Left lobe of liver (tissue), 2 donors: ENCODE data around the gene AKT1S1. TPM values are rescaled to one million over a fixed set of nuclear protein-coding genes. Genes with fewer than 3 reads are reported as not detected.

Experiments
- ATAC-seq: fragments of 200-7000 bp; cut with Tn5 transposase; one replicate; pipeline ENCODE4 v1.9.1; 2020; ENCODE audit warnings: mild to moderate bottlenecking, moderate library complexity
- DNase-seq: peaks from one replicate; pipeline ENCODE4 v3.0.0-alpha.2; 2020; ENCODE audit warnings: low spot score
- total RNA-seq: library from RNA; stranded (reverse); gene quantifications from one replicate; pipeline ENCODE4 v1.2.1, GENCODE V29; 2021
- donor health status: DM: no; HTN: no; CAD: no; lungs with moderate emphysema.
- donor health status: DM: no; HTN: yes; CAD: no.

AKT1S1 gene
- total RNA-seq, 1 donor from 2014 or later: 27.6 TPM

DNA sequence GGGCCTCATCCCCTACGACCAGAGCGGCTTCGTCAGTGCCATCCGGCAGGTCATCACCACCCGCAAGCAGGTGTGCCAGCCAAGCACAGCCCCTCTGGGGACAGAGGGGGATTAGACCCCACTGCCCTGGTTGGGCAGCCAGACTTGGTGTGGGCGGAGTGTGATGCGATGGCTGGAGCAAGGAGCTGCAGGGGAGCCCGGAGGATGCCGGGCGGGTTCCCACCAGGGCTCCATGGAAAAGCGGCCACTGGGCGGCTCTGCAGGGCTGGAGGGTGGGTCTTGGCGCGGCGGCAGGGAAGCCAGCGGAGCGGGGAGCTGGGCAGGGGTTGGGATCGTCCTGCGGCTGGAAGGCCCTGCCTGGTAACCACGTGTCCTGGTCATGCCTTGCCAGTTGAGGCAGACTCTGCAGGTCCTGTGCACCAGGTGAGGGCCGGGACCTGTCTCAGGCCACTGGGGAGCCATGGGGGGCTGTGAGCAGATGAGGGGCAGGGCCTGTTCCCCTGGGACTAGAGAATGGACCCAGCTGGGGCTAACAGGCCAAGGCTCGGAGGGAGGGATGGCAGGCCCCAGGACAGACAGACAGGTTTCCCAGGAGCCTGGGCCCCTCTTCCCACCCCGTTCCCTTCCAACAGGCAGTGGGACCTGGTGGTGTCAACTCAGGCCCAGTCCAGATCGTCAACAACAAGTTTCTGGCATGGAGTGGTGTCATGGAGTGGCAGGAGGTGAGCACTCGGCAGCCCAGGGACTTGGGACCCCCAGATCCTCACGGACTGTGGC, 19.9 kb downstream of the AKT1S1 start:
- no peak for ATAC-seq
- DNase-seq: peak; percentile 47

DNA sequence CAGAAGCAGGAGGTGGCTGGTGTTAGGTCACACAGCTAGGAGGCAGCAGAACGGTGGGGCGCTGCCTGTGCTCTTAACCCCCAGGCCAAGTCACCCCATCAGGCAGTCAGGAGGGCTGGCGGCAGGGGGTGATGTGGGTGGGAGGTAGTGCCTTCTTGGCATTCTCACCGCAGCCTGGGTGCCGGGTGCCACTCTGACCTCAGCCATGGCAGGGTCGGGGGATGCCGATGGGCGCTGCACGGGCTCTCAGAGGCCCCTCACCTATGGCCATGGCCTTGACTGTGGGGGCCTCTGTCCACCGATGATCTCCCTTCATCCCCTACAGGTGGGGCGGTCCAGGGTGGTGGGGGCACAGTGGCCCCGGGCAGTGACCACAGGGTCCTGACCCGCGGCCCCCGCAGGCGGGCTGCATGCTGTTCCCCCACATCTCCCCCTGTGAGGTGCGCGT, 20.6 kb downstream of the AKT1S1 start:
- ATAC-seq: no peak
- DNase-seq: peak; percentile 46

DNA sequence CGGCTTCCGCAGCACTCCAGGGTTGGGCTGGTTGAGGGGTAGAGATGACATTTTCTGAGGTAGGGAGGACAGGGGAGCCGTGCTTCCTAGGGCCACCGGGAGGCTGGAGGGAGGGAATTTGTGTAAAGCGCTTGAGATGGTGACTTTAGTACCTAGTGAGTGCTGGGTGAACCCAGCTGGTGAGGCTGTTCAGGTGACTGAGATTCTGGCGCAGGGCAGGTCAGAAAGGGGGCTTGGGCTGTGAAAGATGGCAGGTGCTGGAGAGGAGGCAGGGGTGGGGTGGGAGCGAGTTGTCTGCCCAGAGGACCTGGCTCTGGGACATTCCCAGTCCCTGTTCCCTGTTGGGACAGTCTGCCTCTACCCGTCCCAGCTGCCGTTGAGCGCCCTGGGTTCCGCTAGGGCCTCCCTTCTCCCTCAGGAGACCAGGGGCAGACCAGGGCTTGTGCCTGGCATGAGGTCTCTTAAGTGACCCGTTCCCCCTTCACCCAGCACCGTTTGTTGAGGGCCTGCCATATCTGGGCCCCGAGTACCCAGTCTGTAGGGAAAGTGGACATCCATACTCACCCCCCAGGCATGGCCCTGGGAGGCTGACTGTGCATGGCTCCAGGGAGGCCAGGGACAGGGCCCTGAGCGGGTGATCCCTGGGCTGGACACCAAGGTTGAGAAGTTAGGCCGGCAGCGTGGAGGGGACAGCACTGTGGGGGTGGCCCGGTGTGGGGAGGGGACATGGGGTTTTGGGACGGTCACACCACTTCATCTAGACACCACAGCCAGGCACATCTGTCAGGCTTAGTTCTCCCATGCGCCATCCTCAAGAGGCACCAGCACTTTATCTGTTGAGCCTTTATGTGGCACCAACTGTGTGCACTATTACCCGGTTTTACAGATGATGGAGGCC, 21.2 kb downstream of the AKT1S1 start:
- DNase-seq (peak; percentile 44), ATAC-seq (no peak)

DNA sequence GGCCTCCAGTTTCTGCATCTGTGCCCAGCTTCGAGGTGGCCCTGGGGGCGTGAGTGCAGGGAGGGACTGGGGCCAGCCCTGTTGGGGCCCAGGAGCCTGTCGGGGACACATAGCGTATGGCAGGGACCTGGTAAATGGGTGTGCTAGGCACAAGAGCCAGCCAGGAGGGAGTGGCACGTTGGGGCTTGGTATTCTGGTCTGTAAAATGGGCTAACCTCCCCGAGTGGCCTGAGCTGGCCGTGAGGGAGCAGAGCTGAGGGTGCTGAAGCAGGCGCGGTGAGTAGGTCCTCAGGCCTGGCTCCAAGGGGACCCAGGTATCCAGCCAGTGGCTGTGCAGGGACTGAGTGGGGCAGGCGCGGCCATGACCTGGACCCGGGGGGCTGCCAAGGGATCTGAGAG, 21.9 kb downstream of the AKT1S1 start:
- no peak for DNase-seq
- ATAC-seq: no peak

DNA sequence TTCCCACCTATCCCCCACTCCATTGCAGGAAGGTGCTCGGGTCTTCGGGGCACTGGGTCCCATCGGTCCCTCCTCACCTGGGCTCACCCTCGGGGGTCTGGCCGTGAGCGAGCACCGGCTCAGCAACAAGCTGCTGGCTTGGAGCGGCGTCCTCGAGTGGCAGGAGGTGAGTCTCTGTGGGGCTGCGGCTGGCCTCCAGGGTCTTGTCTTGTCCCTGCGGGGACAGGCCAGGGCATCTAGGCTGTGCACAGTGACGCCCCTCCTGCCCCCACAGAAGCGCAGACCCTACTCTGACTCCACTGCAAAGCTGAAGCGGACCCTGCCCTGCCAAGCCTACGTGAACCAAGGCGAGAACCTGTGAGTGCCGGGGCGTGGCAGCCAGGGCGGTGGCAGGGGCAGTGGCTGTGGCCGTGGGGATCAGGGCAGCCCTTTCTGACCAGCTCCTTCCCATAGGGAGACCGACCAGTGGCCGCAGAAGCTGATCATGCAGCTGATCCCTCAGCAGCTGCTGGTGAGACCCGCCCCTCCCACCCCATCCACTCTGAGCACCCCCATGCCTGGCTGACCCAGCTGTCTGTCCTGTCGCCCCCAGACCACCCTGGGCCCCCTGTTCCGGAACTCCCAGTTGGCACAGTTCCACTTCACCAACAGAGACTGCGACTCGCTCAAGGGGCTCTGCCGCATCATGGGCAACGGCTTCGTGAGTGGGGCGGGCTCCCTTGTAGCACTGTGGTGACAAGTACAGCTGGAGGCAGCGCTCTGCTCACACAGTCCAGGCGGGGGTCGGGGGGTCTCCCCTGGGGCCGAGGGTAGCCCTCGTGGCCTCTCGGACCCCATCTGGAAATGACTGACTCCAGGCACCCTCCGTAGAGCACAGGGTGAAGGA, 22.5 kb downstream of the AKT1S1 start:
- peak; percentile 53 for DNase-seq
- no peak for ATAC-seq

DNA sequence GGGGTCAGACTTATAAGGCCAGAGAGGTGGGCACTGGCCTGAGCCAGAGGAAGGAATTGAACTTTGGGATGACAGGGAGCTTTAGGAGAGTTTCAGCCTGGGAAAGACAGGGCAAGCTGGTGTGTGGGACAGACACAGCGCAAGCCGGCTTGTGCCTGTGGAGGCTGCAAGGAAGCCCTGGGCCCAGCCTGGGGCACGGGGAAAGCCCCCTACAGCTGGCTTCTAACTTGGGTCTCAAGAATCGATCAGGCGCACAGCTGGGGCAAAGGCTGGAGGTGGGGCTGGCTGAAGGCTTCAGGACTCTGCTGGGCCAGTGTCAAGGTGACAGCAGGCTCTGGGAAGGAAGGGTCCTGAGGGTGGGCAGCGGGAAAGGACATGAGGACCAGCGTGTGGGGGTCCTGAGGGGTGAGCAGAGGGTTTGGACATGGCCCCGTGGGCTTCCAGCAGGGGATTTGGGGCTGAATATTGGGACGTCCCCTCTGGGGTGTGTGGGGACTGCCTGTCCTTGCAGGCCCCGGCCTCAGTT, 23.2 kb downstream of the AKT1S1 start:
- ATAC-seq: no peak
- no peak for DNase-seq

DNA sequence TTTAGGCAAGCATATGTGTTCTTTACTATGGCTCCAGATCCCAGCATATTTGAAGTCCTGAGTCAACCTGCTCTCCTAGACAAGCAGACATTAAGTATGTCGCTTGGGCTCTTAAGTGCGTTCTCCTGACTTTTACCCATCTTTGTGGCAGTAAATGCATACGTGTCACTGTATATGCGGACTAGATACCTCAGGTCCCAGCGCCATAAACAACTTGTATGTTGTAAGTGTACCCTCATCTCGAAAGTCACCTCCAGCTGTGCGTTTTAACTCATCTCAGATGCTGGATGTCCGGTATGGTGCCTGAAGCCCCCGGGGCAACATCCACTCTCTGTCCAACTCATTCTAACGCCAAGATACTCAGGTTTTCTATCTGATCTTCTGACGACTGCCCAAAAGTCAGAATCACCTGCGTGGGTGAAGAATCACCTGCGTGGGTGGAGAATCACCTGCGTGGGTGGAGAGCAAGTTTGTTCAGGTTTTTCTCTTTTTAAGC, 24.5 kb downstream of the AKT1S1 start:
- ATAC-seq (no peak), DNase-seq (no peak)

DNA sequence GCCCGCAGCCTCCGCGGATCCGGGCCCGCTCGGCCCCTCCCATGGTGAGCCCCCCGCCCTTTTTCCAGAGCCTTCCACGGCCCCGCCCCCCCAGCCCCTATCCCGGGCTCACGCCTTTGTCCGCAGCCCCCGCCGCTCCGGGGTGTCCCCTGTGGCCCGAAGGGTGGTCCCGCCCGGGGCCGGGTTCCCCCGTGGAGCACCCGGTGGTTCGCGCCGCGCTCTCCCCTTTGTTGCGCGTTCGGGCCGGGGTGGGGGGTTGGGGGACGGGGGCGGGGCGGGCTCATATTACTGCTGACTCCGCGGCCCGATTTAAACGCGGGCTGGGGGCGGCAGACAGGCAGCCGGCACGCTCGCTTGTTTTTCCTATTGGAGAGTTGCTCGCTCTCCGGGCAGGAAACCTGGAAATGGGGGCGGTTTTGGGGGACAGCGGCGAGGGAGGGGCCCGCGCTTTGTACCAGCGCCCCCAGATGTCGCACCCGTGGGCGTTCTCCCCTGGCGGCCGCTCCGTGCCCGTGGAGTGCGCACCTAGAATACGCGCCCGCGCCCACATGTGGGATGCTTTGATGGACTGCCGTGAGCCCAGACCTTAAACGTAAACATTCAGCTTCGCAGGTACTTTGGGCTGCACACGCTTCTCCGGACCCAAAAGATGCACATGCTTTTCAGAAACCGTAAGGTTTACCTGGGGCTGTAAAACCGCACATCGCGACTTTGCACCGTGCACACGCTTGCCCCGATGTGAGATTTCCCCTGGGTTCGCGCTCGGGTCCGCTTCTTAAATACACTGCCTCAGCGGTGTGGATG, 25.5 kb downstream of the AKT1S1 start:
- peak; percentile 3 for ATAC-seq
- no peak for DNase-seq

DNA sequence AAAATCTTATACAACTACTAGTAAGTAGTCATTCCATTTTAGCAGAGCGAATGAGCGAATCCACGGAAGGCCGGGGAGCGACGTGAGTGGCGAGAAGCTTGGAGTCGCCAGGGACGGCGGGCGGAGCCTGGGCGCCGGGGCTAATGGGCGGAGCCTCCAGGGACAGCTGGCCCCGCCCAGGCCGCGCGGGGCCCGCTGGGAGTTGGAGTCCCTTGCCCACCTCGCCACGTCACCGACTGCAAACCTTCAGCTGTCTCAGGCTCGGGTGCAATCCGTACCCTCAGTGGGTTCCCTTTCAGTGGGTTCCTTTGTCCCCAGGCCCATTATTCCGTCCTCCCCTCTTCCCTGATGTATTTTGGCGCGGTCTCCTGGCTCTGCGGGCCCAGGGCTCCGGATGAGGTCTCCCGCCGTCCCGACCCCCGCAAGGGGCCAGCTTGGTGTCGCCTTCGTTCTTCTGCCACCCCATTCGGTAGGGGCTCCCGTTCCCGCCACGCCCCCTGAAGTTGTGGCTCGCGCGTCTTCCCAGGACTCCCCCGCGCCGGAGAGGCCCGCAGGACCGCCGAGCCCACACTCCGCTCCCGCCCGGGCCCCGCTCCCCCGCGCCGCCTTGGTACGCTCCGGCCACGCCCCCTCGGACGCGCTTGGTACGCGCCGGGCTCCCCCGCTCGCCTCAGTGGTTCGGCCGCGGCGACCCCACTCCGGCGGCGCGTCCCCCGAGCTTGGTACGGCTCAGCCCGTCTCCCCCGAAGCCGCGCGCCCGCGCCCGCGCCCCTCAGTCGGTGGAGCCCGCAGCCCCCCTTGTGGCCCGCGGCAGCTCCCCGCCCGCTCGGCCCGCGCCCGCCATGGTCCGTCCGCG, 26.4 kb downstream of the AKT1S1 start, which contains the start of gene PTOV1:
PTOV1 (plus strand) TSS at position 673 of the 856 bp plus-strand sequence.
- peak; percentile 93 for ATAC-seq
- peak; percentile 93 for DNase-seq

DNA sequence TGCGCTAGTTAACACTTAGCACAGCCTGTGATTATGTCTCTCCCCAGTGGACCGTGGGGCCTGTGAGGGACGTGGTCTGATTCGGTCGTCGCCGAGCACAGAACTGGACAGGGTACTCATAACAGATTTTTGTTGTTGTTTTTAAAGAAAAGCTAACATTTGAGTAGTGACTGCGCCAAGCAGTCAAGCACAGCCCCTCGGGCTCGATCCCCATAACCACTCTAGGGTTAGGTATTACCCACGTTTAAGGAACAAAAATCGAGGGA, 27.0 kb downstream of the AKT1S1 start:
- DNase-seq (no peak), ATAC-seq (no peak)

DNA sequence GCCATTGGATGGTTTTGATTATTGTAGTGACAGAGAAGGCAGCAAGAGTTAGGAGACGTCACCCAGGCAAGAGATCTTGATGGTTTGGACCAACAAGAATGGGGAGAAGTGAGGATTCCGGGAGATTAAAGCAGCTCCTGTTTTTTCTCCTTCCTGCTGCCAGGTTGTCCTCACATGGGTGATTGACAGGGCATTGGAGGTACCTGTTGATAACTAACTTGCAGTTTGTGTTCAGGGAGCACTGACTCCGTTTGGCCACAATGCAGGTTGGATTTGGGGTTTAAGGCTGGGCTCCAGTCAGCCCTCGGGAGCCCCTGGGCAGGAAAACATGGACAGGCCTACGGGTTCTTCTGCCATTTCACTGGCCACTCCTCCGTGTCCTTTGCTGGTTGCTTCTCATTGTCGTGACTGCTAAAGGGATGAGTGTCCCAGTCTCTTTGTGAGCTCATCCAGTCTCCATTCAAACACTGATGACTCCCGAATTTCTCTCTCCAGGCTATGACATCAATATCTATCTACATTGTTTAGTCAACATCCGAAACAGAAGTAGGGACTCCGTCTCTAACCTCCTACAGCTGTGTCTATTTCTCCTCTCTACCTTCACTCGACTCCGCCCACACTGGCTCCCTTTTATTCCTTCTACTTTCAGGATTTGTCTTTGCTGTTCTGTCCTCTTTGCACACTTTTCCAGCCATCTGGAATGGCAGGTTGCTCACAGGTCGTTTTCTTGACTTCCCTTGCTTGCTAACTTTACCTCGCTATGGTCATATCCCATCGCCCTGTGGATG, 27.5 kb downstream of the AKT1S1 start:
- ATAC-seq (no peak), DNase-seq (no peak)

DNA sequence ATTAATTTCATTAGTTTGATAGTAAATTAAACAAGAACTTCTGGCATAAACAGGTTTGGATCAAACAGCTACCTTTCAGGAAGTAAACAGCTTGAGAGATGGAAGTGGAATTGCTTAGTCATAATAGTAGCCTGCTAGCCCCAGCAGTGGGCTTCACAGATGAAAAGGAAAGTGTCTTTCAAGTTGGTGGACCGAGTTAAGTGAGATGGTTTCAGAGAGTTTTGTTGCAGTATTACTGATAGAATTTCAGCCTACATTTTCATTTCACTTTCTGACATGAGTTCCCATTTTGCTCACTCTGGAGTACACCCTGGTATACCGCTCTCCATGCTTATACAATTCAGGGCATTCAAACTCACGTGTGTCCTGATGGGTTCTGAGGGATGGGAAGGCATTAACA, 28.2 kb downstream of the AKT1S1 start:
- DNase-seq (no peak), ATAC-seq (no peak)

DNA sequence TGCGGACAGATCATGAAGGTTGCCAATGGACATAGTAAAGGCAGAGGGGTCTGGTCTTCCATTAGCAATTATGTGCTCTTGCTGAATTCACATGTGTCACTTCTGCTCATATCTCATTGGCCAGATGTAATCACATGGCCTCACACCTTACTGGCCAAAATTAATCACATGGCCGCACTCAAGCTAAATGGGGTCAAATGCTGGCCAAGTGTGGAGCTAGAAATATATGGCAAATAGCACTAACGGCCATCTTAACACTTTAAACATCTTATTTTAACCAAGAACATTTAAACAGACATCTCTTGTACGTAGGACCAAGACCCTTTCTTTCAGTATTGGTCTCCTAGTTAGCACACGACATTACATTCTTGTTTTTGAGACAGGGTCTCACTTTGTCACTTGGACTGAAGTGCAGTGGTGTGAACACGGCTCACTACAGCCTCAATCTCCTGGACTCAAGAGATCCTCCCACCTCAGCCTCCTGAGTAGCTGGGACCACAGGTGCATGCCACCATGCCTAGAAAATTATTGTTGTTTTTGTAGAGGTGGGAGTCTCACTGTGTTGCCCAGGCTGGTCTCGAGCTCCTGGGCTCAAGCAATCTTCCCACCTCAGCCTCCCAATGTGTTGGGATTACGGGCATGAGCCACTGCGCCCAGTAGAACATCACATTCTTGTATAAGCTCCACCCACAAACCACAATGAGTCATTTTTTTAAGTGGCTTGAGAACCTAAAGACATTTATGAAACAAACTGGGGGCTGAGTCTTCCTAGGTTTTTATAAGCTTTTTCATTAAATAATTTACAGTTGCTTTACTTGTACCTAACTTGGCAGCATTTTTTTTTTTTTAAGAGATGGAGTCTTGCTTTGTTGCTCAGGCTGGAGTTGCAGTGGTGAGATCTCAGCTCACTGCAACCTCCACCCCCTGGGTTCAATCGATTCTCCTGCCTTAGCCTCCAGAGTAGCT, 29.1 kb downstream of the AKT1S1 start:
- DNase-seq (no peak), ATAC-seq (no peak)

DNA sequence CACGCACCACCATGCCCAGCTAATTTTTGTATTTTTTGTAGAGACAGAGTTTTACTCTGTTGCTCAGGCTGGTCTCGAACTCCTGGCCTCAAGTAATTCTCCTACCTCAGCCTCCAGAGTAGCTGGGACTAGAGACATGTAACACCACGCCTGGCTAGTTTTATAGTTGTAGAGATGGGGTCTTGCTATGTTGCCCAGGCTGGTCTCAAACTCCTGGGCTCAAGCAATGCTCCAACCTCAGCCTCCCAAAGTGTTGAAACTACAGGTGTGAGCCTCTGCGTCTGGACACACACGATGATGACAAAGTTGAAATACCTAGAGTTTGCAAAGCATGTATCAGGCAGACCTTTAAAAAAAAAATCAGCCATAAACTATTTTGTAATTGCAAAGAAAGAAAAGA, 30.7 kb downstream of the AKT1S1 start:
- DNase-seq (no peak), ATAC-seq (no peak)

DNA sequence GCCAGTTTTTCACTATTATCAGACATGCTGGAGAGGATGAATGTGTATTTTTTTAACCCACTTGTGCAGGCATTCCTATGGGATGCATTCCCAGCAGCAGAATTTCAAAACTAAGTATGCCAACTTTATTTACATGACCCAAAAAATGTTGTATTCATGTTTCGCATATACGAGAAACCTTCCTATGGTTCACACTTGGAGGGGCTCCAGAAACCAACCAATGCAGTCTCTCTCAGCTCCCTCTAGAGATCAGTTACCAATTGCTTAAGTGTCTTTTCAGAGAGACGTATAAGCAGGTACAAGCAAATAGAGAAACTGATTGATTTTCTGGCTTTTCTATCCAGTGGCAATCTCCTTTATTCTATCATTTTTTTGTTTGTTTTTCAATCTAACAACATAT, 31.7 kb downstream of the AKT1S1 start:
- ATAC-seq: no peak
- no peak for DNase-seq

DNA sequence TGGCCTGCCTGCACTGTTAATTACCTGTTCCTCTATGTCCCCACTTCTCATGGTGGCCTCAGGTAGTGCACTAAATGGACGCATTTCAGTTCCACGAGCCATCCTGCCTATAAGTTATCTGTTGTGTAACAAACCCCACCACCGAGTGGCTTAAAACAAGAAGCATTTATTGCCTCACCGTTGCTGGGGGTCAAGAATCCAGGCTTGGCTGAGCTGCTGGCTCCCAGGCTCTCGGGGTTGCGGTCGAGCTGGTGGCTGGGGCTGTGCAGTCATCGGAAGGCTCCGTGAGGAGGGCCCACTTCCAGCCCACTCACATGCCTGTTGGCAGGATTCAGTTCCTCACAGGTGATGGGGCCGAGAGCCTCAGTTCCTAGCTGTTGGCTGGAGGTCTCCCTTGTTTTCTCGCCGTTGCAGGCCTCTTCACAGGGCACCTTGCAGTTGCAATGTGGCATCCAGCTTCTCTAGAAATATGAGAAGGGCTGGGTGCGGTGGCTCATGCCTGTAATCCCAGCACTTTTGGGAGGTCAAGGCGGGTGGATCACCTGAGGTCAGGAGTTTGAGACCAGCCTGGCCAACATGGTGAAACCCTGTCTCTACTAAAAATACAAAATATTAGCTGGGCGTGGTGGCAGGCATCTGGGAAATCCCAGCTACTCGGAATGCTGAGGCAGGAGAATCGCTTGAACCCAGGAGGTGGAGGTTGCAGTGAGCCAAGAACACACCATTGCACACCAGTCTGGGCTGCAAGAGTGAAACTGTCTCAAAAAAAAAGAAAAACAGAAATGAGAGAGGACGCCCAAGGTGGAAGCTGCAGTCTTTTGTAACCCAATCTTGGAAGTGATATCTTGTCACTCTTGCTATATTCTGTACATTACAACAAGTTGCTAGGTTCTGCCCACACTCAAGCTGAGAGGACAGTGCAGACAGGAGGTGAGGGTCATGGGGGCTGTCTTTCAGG, 32.7 kb downstream of the AKT1S1 start:
- DNase-seq: no peak
- ATAC-seq: no peak
